Measurements from ENCODE around the gene UNC13B.

Gene UNC13B

GRCh38 chr9:35338086-35338485 is 176.3 kb downstream of the UNC13B start:
- no peak for DNase-seq

- DNase-seq, result no peak
Measured at GRCh38 chr9:35338561-35339274, 176.9 kb downstream of the UNC13B start.

GRCh38 chr9:35340046-35340445 is 178.2 kb downstream of the UNC13B start:
- peak; percentile 38 for DNase-seq

GRCh38 chr9:35341021-35341420 is 179.2 kb downstream of the UNC13B start:
- DNase-seq, result no peak

GRCh38 chr9:35341585-35341984 is 179.8 kb downstream of the UNC13B start:
- peak; percentile 82 for DNase-seq

GRCh38 chr9:35342221-35342958 is 180.6 kb downstream of the UNC13B start:
- DNase-seq, result no peak

GRCh38 chr9:35348109-35348508 is 186.3 kb downstream of the UNC13B start:
- no peak for DNase-seq

- peak; percentile 32 for DNase-seq
Measured at GRCh38 chr9:35349287-35349990, 187.6 kb downstream of the UNC13B start.

- DNase-seq, result no peak
Measured at GRCh38 chr9:35350212-35350611, 188.4 kb downstream of the UNC13B start.

- peak; percentile 71 for DNase-seq
Measured at GRCh38 chr9:35350827-35351549, 189.2 kb downstream of the UNC13B start.

- DNase-seq, result no peak
Measured at GRCh38 chr9:35353731-35354365, 192.0 kb downstream of the UNC13B start.

GRCh38 chr9:35355939-35356338 is 194.1 kb downstream of the UNC13B start:
- no peak for DNase-seq

- DNase-seq, result peak; percentile 78
Measured at GRCh38 chr9:35357116-35357515, 195.3 kb downstream of the UNC13B start.

- DNase-seq, result no peak
Measured at GRCh38 chr9:35357826-35358225, 196.0 kb downstream of the UNC13B start.

- no peak for DNase-seq
Measured at GRCh38 chr9:35364817-35365585, 203.2 kb downstream of the UNC13B start.

GRCh38 chr9:35366627-35367026 is 204.8 kb downstream of the UNC13B start:
- no peak for DNase-seq

- peak; percentile 95 for DNase-seq
Measured at GRCh38 chr9:35367451-35367850, 205.6 kb downstream of the UNC13B start.

- DNase-seq, result no peak
Measured at GRCh38 chr9:35370241-35370640, 208.4 kb downstream of the UNC13B start.

GRCh38 chr9:35374436-35374835 is 212.6 kb downstream of the UNC13B start:
- no peak for DNase-seq

- no peak for DNase-seq
Measured at GRCh38 chr9:35374910-35375309, 213.1 kb downstream of the UNC13B start.

GRCh38 chr9:35380039-35380438 is 218.2 kb downstream of the UNC13B start:
- no peak for DNase-seq

GRCh38 chr9:35380619-35381018 is 218.8 kb downstream of the UNC13B start:
- DNase-seq, result no peak
